Embryonic facial prominence (tissue), 1 donor: Measurements from ENCODE around the gene RARRES2.

Source experiments
- DNase-seq: peaks from one replicate; pipeline ENCODE4 v3.0.0-alpha.2; 2016; ENCODE audit errors: extremely low spot score

The RARRES2 gene

GRCh38 chr7:150376560-150376959 lies 35.1 kb upstream of the RARRES2 start:
- no peak for DNase-seq

GRCh38 chr7:150375662-150376521 lies 34.5 kb upstream of the RARRES2 start:
- no peak for DNase-seq

GRCh38 chr7:150374472-150374871 lies 33.0 kb upstream of the RARRES2 start:
- no peak for DNase-seq

- no peak for DNase-seq
Measured at GRCh38 chr7:150374026-150374425, 32.6 kb upstream of the RARRES2 start.

GRCh38 chr7:150373049-150373801 lies 31.8 kb upstream of the RARRES2 start:
- no peak for DNase-seq

GRCh38 chr7:150372271-150373048 lies 31.0 kb upstream of the RARRES2 start:
- no peak for DNase-seq

GRCh38 chr7:150371996-150372270 lies 30.5 kb upstream of the RARRES2 start:
- DNase-seq, result no peak

GRCh38 chr7:150371131-150371995 lies 29.9 kb upstream of the RARRES2 start:
- DNase-seq, result no peak

GRCh38 chr7:150370612-150371071 lies 29.2 kb upstream of the RARRES2 start:
- DNase-seq, result no peak

- DNase-seq, result no peak
Measured at GRCh38 chr7:150369748-150370501, 28.5 kb upstream of the RARRES2 start.

- no peak for DNase-seq
Measured at GRCh38 chr7:150368884-150369747, 27.7 kb upstream of the RARRES2 start.

- no peak for DNase-seq
Measured at GRCh38 chr7:150368096-150368883, 26.9 kb upstream of the RARRES2 start, which contains the start of gene REPIN1. Gene REPIN1, plus strand, starts transcription at chr7:150368822. Its CDS starts 890 bp downstream, at chr7:150369712.

- no peak for DNase-seq
Measured at GRCh38 chr7:150367677-150368095, 26.3 kb upstream of the RARRES2 start.

GRCh38 chr7:150365673-150366398 lies 24.4 kb upstream of the RARRES2 start:
- no peak for DNase-seq

GRCh38 chr7:150365194-150365593 lies 23.8 kb upstream of the RARRES2 start:
- no peak for DNase-seq

- DNase-seq, result no peak
Measured at GRCh38 chr7:150363872-150364271, 22.4 kb upstream of the RARRES2 start.

- no peak for DNase-seq
Measured at GRCh38 chr7:150363370-150363769, 21.9 kb upstream of the RARRES2 start.
